Stomach (tissue), 9 donors: ENCODE results near the gene OR13J1. TPM values are rescaled to one million over a fixed set of nuclear protein-coding genes. Genes with fewer than 3 reads are reported as not detected.

Experiments used
- DNase-seq, 2 donors: peaks; one replicate each; pipeline versions ENCODE4 v3.0.0 to v3.0.0-alpha.2; 2013 to 2019
- H3K27ac ChIP-seq, 5 donors: fragments of 200-600 bp in 4 of 5; sonication (generic) in 4 of 5; one replicate each; pipeline ENCODE4 v1.5.1; 2013 to 2019; ENCODE audit warnings: mild to moderate bottlenecking in 1 of 5, moderate library complexity in 1 of 5
- H3K27me3 ChIP-seq, 3 donors: fragments of 200-600 bp; sonication (generic); one replicate each; pipeline ENCODE4 v1.5.1; 2017 to 2019; ENCODE audit warnings: mixed run types in 1 of 3
- H3K36me3 ChIP-seq, 4 donors: fragments of 200-600 bp; sonication (generic); 1 replicate in 3 of 4; 2 replicates in 1 of 4; pipeline ENCODE4 v1.5.1; 2016 to 2019
- H3K4me1 ChIP-seq, 4 donors: fragments of 200-600 bp; sonication (generic); one replicate each; pipeline ENCODE4 v1.5.1; 2016 to 2019
- H3K4me3 ChIP-seq, 4 donors: fragments of 200-600 bp; sonication (generic) in 3 of 4; one replicate each; pipeline ENCODE4 v1.5.1; 2016 to 2019; ENCODE audit warnings: mild to moderate bottlenecking in 1 of 4
- H3K9me3 ChIP-seq, 4 donors: fragments of 200-600 bp; sonication (generic); one replicate each; pipeline ENCODE4 v1.5.1; 2016 to 2019
- EP300 ChIP-seq: sonication (generic); formaldehyde crosslinking; IDR thresholded peaks from one replicate; pipeline ENCODE4 v1.6.1; 2017; ENCODE audit warnings: antibody characterized with exemption
- POLR2A ChIP-seq, 4 donors: fragments of 450-650 bp; IDR thresholded peaks; one replicate each; pipeline ENCODE4 v1.6.1; 2016; ENCODE audit warnings: antibody characterized with exemption in 4 of 4, control low read depth in 2 of 4, mild to moderate bottlenecking in 1 of 4, moderate library complexity in 1 of 4
- POLR2AphosphoS5 ChIP-seq, 3 donors: sonication (generic); formaldehyde crosslinking; IDR thresholded peaks; one replicate each; pipeline ENCODE4 v1.6.1; 2016; ENCODE audit warnings: antibody characterized with exemption in 3 of 3
- WGBS, 5 donors: extraction: QIAGEN DNeasy Blood & Tissue Kit in 3 of 5; methylation state at CpG; one replicate each; pipeline versions ENCODE4 v1.1.5 to v1.1.7; 2013 to 2018; 5-methylcytosine and 5-hydroxymethylcytosine counted together
- intact Hi-C: fragments of 100-400 bp; cut with DNase I; formaldehyde crosslinking; loops from one replicate; pipeline ENCODE4 v1.15.1; 2023; ENCODE audit warnings: low total_unique reads
- polyA plus RNA-seq, 3 donors: library from polyadenylated mRNA; stranded (reverse); fragments of 200-250 nt; gene quantifications; one replicate each; pipeline ENCODE4 v1.2.3, GENCODE V29; 2013
- total RNA-seq, 5 donors: library from RNA; depleted of rRNA; stranded (reverse); fragments of >200 nt; gene quantifications; one replicate each; pipeline versions ENCODE4 v1.1.0 to v1.2.3, GENCODE V29; 2014 to 2016
- TF ChIP-seq, protein P1 (sequence below), 7 experiments: fragments of 450-650 bp in 4 of 7; fragments of 200-600 bp in 3 of 7; sonication (generic) in 3 of 7; IDR thresholded peaks; one replicate each; pipeline ENCODE4 v1.5.1; 2016 to 2019; ENCODE audit warnings: antibody characterized with exemption in 7 of 7, control low read depth in 2 of 7, mild to moderate bottlenecking in 1 of 7
- donor health status: healthy with polysubstance abuse.
- donor health status: Bipolar disorder and iron deficiency.
- donor health status: healthy.

The OR13J1 gene
- total and polyA plus RNA-seq, 8 donors: not detected

DNA sequence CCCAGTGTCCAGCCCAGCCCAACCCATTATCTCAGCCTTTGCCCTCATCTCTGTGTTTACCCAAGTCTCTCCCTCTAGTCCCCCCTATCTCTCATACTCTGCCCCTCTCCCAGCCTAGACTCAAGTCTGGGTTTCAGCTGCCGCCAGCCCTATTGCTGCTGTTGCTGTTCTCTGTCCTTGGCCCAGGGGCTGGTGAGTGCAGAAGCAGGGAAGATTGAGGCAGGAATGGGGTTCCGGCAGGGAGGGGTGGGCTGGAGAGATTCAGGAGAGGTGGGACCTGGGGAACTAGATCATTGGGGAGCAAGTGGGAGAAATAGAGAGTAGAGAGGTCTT is 40.5 kb downstream of the OR13J1 start:
- WGBS, 5 donors: 23 to 34% (median 26%) methylated on average over 2 of the region's 2 CpGs
- Histone ChIP-seq H3K27me3 (no peaks in the 10 kb centered on the region), H3K27ac (peak overlapping the region; percentile 95 to 100 (median 98)), H3K4me1 (peaks cover 41 to 69% (median 63%) of the 10 kb centered on the region in 4 donors), H3K36me3 (peaks cover 0 to under 1% (median 0%) of the 10 kb centered on the region in 4 donors), H3K9me3 (no peaks in the 10 kb centered on the region), H3K4me3 (peak overlapping the region; percentile 61 to 90 (median 78))
- intact Hi-C loops: no loop called here
- DNase-seq: no peak
- no peak for TF ChIP-seq POLR2AphosphoS5 (IDR thresholded peaks at IDR 0.05)
- TF ChIP-seq, protein P1, sequence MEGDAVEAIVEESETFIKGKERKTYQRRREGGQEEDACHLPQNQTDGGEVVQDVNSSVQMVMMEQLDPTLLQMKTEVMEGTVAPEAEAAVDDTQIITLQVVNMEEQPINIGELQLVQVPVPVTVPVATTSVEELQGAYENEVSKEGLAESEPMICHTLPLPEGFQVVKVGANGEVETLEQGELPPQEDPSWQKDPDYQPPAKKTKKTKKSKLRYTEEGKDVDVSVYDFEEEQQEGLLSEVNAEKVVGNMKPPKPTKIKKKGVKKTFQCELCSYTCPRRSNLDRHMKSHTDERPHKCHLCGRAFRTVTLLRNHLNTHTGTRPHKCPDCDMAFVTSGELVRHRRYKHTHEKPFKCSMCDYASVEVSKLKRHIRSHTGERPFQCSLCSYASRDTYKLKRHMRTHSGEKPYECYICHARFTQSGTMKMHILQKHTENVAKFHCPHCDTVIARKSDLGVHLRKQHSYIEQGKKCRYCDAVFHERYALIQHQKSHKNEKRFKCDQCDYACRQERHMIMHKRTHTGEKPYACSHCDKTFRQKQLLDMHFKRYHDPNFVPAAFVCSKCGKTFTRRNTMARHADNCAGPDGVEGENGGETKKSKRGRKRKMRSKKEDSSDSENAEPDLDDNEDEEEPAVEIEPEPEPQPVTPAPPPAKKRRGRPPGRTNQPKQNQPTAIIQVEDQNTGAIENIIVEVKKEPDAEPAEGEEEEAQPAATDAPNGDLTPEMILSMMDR (IDR thresholded peaks at IDR 0.05): no peak
- no peak for TF ChIP-seq EP300
- no peak for TF ChIP-seq POLR2A (IDR thresholded peaks at IDR 0.05)

DNA sequence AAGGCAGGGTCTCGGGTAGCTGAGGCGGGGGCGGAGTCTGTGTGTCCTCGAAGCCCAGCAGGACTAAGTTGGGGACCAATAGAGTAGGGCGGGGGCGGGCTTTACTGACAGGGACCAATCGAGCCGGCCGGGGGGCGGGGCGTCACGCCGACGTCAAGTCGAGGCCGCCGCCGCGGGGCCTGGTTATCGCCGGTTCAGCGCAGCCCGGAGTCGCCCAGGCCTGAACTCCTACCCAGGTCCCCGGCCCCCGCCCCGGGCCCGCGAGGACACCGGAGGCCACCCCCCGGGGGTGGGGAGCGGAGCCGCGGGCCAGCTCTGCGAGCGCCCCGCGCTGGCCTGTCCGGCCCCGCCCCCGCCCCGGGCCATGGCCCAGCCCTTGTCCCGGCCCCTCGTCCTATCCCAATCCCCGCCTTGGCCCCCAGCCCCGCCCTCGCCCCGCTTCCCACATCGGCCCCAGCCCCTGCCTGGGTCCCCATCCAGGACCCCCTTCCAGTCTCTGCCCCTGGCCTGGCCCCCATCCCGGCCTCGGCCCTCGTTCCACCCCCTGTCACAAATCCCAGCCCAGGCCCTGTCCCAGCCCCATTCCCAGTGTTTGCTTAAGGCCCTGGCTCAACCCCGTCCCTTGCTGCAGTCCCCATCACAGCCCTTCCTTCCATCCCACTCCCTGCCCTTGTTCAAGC is 41.0 kb downstream of the OR13J1 start, which contains the start of gene TMEM8B:
Gene TMEM8B (plus strand): TSS at position 145 of the 680 bp plus-strand sequence. CDS start 220 bp downstream, at position 365.
- H3K4me3 ChIP-seq: peak within 1 kb of the TSS; percentile 61 to 90 (median 78)
- intact Hi-C loops: no loop called here
- peaks cover 36 to 64% (median 58%) of the 10 kb centered on the region in 4 donors for H3K4me1 ChIP-seq
- TF ChIP-seq EP300 (no peak), POLR2AphosphoS5 (IDR thresholded peaks at IDR 0.05) (peak; percentile 8 to 44 (median 30)), POLR2A (IDR thresholded peaks at IDR 0.05) (no peak)
- TF ChIP-seq, protein P1 (IDR thresholded peaks at IDR 0.05): no peak
- 0 to 1% (median 1%) methylated on average over 4 to 53 of the region's 53 CpGs for WGBS, 5 donors
- H3K27ac ChIP-seq: peak within 1 kb of the TSS; percentile 95 to 100 (median 98)
- peak; percentile 99 for DNase-seq
- H3K9me3 ChIP-seq: no peaks in the 10 kb centered on the region
- H3K27me3 ChIP-seq: no peaks in the 10 kb centered on the region
- H3K36me3 ChIP-seq: no peaks in the 10 kb centered on the region

DNA sequence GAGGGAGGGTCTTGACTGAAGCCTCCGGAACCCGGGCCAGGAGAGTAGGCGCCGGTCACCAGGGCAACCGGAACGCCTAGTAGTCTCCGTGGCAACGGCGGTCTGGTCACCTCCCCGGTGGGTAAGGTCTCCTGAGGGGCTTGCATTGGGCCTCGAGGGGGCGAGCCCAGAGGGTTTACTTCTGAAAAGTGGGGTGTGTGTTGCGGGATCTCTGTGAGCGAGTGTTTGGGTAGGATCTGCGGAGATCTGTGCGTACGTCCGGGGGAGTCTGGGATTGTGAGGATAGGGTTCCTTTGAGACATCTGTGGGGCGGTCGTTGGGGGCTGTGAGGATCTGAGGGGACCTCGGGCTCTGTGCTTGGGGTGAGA is 41.5 kb downstream of the OR13J1 start, which contains the start of gene FAM221B:
Gene FAM221B (minus strand): TSS at position 17 of the 368 bp plus-strand sequence. CDS start 2,571 bp downstream, outside the sequence.
- Histone ChIP-seq H3K36me3 (no peaks in the 10 kb centered on the region), H3K27ac (peak within 1 kb of the TSS; percentile 95 to 100 (median 98)), H3K27me3 (no peaks in the 10 kb centered on the region), H3K9me3 (no peaks in the 10 kb centered on the region), H3K4me3 (peak within 1 kb of the TSS; percentile 61 to 90 (median 78)), H3K4me1 (peaks cover 32 to 59% (median 53%) of the 10 kb centered on the region in 4 donors)
- no peak for TF ChIP-seq POLR2AphosphoS5 (IDR thresholded peaks at IDR 0.05)
- no peak for TF ChIP-seq EP300
- no peak for TF ChIP-seq POLR2A (IDR thresholded peaks at IDR 0.05)
- TF ChIP-seq, protein P1 (IDR thresholded peaks at IDR 0.05): no peak
- 0 to 2% (median 1%) methylated on average over 20 to 21 of the region's 21 CpGs for WGBS, 5 donors
- intact Hi-C loops: no loop called here
- DNase-seq: no peak

DNA sequence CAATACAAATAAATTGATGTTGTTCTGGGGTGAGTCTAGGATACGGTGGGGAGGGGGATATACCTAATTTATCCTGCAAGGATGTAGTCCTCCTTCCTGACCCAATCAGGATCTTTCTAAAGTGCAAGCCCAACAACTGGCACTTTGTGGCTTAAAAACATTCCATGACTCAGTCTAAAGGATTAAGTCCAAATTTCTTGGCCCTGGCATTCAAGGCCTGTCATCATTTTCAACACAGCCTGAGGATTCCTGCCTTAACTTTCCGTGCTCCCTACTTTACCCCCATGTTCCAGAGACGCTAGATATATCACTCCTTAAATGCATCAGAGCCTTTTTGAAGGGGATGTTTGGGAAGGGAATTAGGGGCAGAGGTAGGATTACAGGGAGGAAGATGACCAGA is 42.7 kb downstream of the OR13J1 start:
- no peak for TF ChIP-seq EP300
- TF ChIP-seq POLR2A (IDR thresholded peaks at IDR 0.05): no peak
- TF ChIP-seq, protein P1 (IDR thresholded peaks at IDR 0.05): no peak
- TF ChIP-seq POLR2AphosphoS5 (IDR thresholded peaks at IDR 0.05): no peak
- DNase-seq: no peak
- intact Hi-C loops: no loop called here
- H3K4me1 ChIP-seq: peaks cover 20 to 46% (median 41%) of the 10 kb centered on the region in 4 donors
- no peak overlapping the region for H3K4me3 ChIP-seq
- H3K36me3 ChIP-seq: no peaks in the 10 kb centered on the region
- H3K27me3 ChIP-seq: no peaks in the 10 kb centered on the region
- H3K9me3 ChIP-seq: no peaks in the 10 kb centered on the region
- WGBS, 5 donors: 79 to 90% (median 84%) methylated on average over 3 of the region's 3 CpGs
- H3K27ac ChIP-seq: peak overlapping the region in 2 of 5 donors; percentile 99 to 100
